ENCODE results near the gene GRM8. TPM values are rescaled to one million over a fixed set of nuclear protein-coding genes. Genes with fewer than 3 reads are reported as not detected.

GRM8 gene
- total and polyA plus RNA-seq, 9 of the 15 experiments (the other 6 are each of a cell fraction or from before 2014, with no cell fraction given) = 0.13 TPM; not detected in 7

DNA sequence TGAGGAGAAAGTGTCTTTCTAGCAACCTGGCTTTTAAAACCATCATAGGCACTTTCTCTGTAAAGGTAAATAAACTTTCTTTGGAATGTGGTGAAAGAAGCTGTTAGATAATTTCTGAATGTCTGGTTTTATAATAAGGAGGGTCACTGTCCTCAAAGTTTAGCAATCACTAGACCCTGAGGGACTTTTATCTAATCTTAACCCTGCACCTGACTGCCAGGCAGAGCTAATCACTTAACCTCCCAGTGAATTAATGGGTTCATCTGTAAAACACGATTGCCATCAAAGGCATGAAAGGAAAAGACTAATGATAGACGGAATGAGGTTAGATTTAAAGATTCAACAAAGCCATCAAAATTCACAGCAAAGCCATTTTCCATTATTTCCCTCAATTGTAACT lies 553.8 kb downstream of the GRM8 start (continued):
- TF ChIP-seq, protein P1, sequence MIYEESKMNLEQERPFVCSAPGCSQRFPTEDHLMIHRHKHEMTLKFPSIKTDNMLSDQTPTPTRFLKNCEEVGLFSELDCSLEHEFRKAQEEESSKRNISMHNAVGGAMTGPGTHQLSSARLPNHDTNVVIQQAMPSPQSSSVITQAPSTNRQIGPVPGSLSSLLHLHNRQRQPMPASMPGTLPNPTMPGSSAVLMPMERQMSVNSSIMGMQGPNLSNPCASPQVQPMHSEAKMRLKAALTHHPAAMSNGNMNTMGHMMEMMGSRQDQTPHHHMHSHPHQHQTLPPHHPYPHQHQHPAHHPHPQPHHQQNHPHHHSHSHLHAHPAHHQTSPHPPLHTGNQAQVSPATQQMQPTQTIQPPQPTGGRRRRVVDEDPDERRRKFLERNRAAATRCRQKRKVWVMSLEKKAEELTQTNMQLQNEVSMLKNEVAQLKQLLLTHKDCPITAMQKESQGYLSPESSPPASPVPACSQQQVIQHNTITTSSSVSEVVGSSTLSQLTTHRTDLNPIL (CRISPR knock-in tag; IDR thresholded peaks at IDR 0.05) = no peak
- TF ChIP-seq, protein P2, sequence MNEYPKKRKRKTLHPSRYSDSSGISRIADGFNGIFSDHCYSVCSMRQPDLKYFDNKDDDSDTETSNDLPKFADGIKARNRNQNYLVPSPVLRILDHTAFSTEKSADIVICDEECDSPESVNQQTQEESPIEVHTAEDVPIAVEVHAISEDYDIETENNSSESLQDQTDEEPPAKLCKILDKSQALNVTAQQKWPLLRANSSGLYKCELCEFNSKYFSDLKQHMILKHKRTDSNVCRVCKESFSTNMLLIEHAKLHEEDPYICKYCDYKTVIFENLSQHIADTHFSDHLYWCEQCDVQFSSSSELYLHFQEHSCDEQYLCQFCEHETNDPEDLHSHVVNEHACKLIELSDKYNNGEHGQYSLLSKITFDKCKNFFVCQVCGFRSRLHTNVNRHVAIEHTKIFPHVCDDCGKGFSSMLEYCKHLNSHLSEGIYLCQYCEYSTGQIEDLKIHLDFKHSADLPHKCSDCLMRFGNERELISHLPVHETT (CRISPR knock-in tag; conservative IDR thresholded peaks at IDR 0.05 in 1 of 2, IDR thresholded peaks at IDR 0.05 in 1 of 2) = no peak
- TF ChIP-seq SAFB2 (IDR thresholded peaks at IDR 0.05; ENCODE audit: borderline replicate concordance, low read depth, low read length, severe bottlenecking) = no peak
- TF ChIP-seq EP400 (IDR thresholded peaks at IDR 0.05) = no peak; the same call in 1 of the 2 replicates
- TF ChIP-seq CBX8 (IDR thresholded peaks at IDR 0.05; ENCODE audit: borderline replicate concordance, extremely low read depth, low read depth, low read length, poor library complexity, severe bottlenecking) = no peak
- TF ChIP-seq CREM (IDR thresholded peaks at IDR 0.05; ENCODE audit: low read depth) = no peak
- no peak for TF ChIP-seq KDM4B (IDR thresholded peaks at IDR 0.05; ENCODE audit: borderline replicate concordance in 2 of 2, low read depth in 1 of 2)
- TF ChIP-seq FOXK1 (CRISPR knock-in tag; IDR thresholded peaks at IDR 0.05; ENCODE audit: borderline replicate concordance) = no peak
- TF ChIP-seq, protein P3, sequence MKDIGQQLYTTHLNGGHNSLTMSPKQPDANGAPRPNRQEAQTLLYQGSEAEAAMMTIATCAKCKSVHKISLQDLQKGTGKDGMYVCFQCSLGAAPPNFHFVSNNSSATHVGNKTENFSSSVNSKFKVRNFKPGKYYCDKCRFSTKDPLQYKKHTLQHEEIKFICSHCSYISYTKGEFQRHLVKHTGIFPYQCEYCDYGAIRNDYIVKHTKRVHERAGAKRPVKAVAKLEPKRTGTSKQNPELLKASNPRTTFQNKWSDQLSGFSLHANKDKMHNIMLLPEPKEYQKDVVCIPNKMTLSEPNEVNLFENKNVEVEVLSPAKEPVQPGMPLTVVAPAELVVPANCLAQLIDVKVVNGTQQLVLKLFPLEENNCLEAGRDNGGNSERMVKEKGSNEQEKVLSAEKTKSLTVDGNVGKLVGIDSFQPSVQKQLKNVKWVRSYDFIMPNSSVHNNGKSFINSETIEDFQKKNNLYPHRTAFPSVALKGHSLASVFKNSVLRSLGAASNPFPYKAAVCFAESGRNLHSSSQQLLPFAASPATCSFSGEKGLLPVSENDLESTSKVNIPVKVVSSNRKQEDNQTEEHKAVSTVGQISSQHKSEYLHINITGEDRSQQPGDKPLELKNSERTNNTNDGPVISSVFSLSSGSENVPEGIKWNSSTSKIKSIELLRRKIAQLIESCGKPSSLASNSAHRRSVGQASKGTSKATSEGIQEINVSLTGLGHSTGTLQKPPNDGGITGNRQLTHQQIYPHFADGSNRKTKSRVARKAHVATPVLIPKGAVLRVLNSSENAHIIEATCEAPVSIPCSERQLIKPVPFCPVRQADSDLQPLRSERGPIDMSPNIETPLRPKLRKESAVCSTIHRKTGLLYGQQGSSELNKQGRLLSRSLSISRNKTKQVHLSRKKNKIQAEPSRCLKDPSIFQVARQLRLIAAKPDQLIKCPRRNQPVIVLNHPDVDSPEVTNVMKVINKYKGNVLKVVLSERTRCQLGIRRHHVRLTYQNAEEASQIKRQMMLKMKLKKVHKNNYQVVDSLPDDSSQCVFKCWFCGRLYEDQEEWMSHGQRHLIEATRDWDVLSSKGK (CRISPR knock-in tag; IDR thresholded peaks at IDR 0.05) = no peak
- no peak for TF ChIP-seq BRF1 (IDR thresholded peaks at IDR 0.05; ENCODE audit: borderline replicate concordance, extremely low read depth, insufficient read length)
- TF ChIP-seq, protein P4, sequence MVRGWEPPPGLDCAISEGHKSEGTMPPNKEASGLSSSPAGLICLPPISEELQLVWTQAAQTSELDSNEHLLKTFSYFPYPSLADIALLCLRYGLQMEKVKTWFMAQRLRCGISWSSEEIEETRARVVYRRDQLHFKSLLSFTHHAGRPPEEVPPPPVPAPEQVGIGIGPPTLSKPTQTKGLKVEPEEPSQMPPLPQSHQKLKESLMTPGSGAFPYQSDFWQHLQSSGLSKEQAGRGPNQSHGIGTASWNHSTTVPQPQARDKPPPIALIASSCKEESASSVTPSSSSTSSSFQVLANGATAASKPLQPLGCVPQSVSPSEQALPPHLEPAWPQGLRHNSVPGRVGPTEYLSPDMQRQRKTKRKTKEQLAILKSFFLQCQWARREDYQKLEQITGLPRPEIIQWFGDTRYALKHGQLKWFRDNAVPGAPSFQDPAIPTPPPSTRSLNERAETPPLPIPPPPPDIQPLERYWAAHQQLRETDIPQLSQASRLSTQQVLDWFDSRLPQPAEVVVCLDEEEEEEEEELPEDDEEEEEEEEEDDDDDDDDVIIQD (CRISPR knock-in tag; IDR thresholded peaks at IDR 0.05) = no peak
- no peak for TF ChIP-seq ETV5 (CRISPR knock-in tag; IDR thresholded peaks at IDR 0.05; ENCODE audit: low read depth)
- no peak for TF ChIP-seq DNMT1 (IDR thresholded peaks at IDR 0.05)
- TF ChIP-seq, protein P5, sequence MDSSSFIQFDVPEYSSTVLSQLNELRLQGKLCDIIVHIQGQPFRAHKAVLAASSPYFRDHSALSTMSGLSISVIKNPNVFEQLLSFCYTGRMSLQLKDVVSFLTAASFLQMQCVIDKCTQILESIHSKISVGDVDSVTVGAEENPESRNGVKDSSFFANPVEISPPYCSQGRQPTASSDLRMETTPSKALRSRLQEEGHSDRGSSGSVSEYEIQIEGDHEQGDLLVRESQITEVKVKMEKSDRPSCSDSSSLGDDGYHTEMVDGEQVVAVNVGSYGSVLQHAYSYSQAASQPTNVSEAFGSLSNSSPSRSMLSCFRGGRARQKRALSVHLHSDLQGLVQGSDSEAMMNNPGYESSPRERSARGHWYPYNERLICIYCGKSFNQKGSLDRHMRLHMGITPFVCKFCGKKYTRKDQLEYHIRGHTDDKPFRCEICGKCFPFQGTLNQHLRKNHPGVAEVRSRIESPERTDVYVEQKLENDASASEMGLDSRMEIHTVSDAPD (CRISPR knock-in tag; IDR thresholded peaks at IDR 0.05) = no peak

All from K562 (cell line).